ENCODE measurements around the gene FRAT2.
A peak's percentile ranks its signal among the peaks of the same experiment; 100 is the strongest.

DNA sequence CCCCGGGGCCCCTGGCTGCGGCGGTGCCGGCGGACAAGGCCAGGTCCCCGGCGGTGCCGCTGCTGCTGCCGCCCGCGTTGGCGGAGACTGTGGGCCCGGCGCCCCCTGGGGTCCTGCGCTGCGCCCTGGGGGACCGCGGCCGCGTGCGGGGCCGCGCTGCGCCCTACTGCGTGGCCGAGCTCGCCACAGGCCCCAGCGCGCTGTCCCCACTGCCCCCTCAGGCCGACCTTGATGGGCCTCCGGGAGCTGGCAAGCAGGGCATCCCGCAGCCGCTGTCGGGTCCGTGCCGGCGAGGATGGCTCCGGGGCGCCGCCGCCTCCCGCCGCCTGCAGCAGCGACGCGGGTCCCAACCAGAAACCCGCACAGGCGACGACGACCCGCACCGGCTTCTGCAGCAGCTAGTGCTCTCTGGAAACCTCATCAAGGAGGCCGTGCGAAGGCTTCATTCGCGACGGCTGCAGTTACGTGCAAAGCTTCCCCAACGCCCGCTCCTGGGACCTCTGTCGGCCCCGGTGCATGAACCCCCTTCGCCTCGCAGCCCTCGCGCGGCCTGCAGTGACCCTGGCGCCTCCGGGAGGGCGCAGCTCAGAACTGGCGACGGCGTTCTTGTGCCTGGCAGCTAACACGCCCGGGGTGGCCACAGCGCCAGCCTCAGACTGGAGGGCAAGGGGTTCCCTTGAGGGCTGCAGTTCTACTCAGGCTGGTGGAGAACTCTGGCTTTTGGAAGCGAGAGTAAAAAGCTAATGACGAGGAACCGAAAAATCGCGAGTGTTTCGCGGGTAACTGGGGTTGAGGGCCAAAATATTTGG, 14.7 kb downstream of the FRAT2 start:
- TF ChIP-seq CTCF (IDR thresholded peaks at IDR 0.05), result peak; percentile 35
- peak; percentile 52 for TF ChIP-seq EZH2 (IDR thresholded peaks at IDR 0.05)
